Nephron progenitor cell (in vitro differentiated cells): Measurements from ENCODE around the gene CFAP251.

ENCODE experiments used
- DNase-seq: peaks from one replicate; pipeline ENCODE4 v3.0.0; 2021
- H3K27ac Mint-ChIP-seq: 2 replicates; pipeline ENCODE4 v1.8.0; 2021; ENCODE audit warnings: mild to moderate bottlenecking, moderate library complexity, mixed read lengths
- H3K27me3 Mint-ChIP-seq: 2 replicates; pipeline ENCODE4 v1.8.0; 2021; ENCODE audit warnings: mild to moderate bottlenecking, low read depth, mixed read lengths; ENCODE audit not compliant: poor library complexity
- H3K36me3 Mint-ChIP-seq: 2 replicates; pipeline ENCODE4 v1.8.0; 2021; ENCODE audit warnings: low read depth, mixed read lengths
- H3K4me1 Mint-ChIP-seq: 2 replicates; pipeline ENCODE4 v1.8.0; 2021; ENCODE audit warnings: mixed read lengths
- H3K4me3 Mint-ChIP-seq: 2 replicates; pipeline ENCODE4 v1.8.0; 2021; ENCODE audit warnings: mild to moderate bottlenecking, moderate library complexity, mixed read lengths
- H3K9me3 Mint-ChIP-seq: 2 replicates; pipeline ENCODE4 v1.8.0; 2021; ENCODE audit warnings: mild to moderate bottlenecking, moderate library complexity, mixed read lengths
- CTCF ChIP-seq: fragments of 200-600 bp; sonication (generic); IDR thresholded peaks from 2 replicates; pipeline ENCODE4 v1.5.0; 2021; ENCODE audit warnings: antibody characterized with exemption

Gene CFAP251

GRCh38 chr12:121946313-121947025 is 28.1 kb downstream of the CFAP251 start:
- Mint-ChIP-seq H3K36me3 (peaks cover 33% of the 10 kb centered on the region), H3K9me3 (peaks cover 19% of the 10 kb centered on the region)

GRCh38 chr12:121947981-121948380 is 29.6 kb downstream of the CFAP251 start:
- H3K27ac Mint-ChIP-seq: no peak overlapping the region
- no peak overlapping the region for H3K4me3 Mint-ChIP-seq
- no peaks in the 10 kb centered on the region for H3K4me1 Mint-ChIP-seq
- H3K27me3 Mint-ChIP-seq: no peaks in the 10 kb centered on the region
- DNase-seq: no peak
- H3K36me3 Mint-ChIP-seq: peaks cover 38% of the 10 kb centered on the region
- TF ChIP-seq CTCF: no peak
- H3K9me3 Mint-ChIP-seq: peaks cover 24% of the 10 kb centered on the region

More at GRCh38 chr12:121946313-121947025, 28.1 kb downstream of the CFAP251 start:
- Mint-ChIP-seq H3K27ac (no peak overlapping the region), H3K4me3 (no peak overlapping the region), H3K4me1 (no peaks in the 10 kb centered on the region), H3K27me3 (no peaks in the 10 kb centered on the region)
- DNase-seq: no peak
- TF ChIP-seq CTCF: no peak

GRCh38 chr12:121949648-121950397 is 31.4 kb downstream of the CFAP251 start:
- DNase-seq: no peak
- Mint-ChIP-seq H3K9me3 (peaks cover 26% of the 10 kb centered on the region), H3K36me3 (peaks cover 28% of the 10 kb centered on the region), H3K27ac (no peak overlapping the region), H3K4me1 (no peaks in the 10 kb centered on the region), H3K4me3 (no peak overlapping the region), H3K27me3 (peaks cover 2% of the 10 kb centered on the region)
- no peak for TF ChIP-seq CTCF

GRCh38 chr12:121953117-121953692 is 34.8 kb downstream of the CFAP251 start:
- H3K9me3 Mint-ChIP-seq: peaks cover 7% of the 10 kb centered on the region
- no peak overlapping the region for H3K27ac Mint-ChIP-seq
- no peak for DNase-seq
- H3K36me3 Mint-ChIP-seq: peaks cover 5% of the 10 kb centered on the region
- no peak for TF ChIP-seq CTCF
- peaks cover 2% of the 10 kb centered on the region for H3K27me3 Mint-ChIP-seq
- H3K4me3 Mint-ChIP-seq: no peak overlapping the region
- H3K4me1 Mint-ChIP-seq: peaks cover 4% of the 10 kb centered on the region

- peaks cover 2% of the 10 kb centered on the region for H3K27me3 Mint-ChIP-seq
- H3K36me3 Mint-ChIP-seq: peaks cover 5% of the 10 kb centered on the region
- TF ChIP-seq CTCF: no peak
- no peak overlapping the region for H3K27ac Mint-ChIP-seq
- H3K4me1 Mint-ChIP-seq: peaks cover 7% of the 10 kb centered on the region
- peaks cover 7% of the 10 kb centered on the region for H3K9me3 Mint-ChIP-seq
- no peak for DNase-seq
- H3K4me3 Mint-ChIP-seq: no peak overlapping the region
These were observed 35.3 kb downstream of the CFAP251 start for GRCh38 chr12:121953695-121954094.
